ENCODE results near the gene DTNBP1.

GRCh38 chr6:15498640-15499039 is 164.2 kb downstream of the DTNBP1 start:
- TF ChIP-seq CTCF (IDR thresholded peaks at IDR 0.05) (no peak), POLR2A (IDR thresholded peaks at IDR 0.05) (no peak)
